ENCODE measurements around the gene TBC1D16. TPM values are rescaled to one million over a fixed set of nuclear protein-coding genes. Genes with fewer than 3 reads are reported as not detected.
A peak's percentile ranks its signal among the peaks of the same experiment; 100 is the strongest.
"Not testable (repeated sequence)": the region's sequence is repeated elsewhere in the genome, so short reads cannot be mapped to it uniquely, and the experiment has no call there.

TBC1D16 gene
- total and polyA plus RNA-seq, 10 of the 15 experiments (the other 5 are each of a cell fraction or from before 2014, with no cell fraction given) = 0.01 to 0.13 (median 0.06) TPM; not detected in 3

- Histone ChIP-seq H3K79me2 (ENCODE audit: control insufficient read depth, insufficient read depth, low read length) (no peaks in the 10 kb centered on the region), H2AFZ (ENCODE audit: control insufficient read depth, low read depth, low read length) (no peak overlapping the region), H3K27ac (ENCODE audit: control insufficient read depth, insufficient read depth) (no peak overlapping the region), H4K20me1 (ENCODE audit: control insufficient read depth, insufficient read depth) (no peaks in the 10 kb centered on the region), H3K4me2 (ENCODE audit: control insufficient read depth, insufficient read depth) (no peak overlapping the region), H3K27me3 (replicated peaks in 1 of 2; ENCODE audit: control insufficient read depth in 2 of 2, insufficient read depth in 2 of 2, low read length in 1 of 2) (no peaks in the 10 kb centered on the region; a peak in 1 of 4 replicates), H3K9ac (ENCODE audit: control insufficient read depth, insufficient read depth, low read length) (no peak overlapping the region), H3K36me3 (ENCODE audit: control insufficient read depth in 2 of 2, insufficient read depth in 2 of 2, low read length in 1 of 2) (no peaks in the 10 kb centered on the region), H3K4me1 (ENCODE audit: control insufficient read depth, insufficient read depth, low read length) (no peaks in the 10 kb centered on the region), H3K9me3 (replicated peaks; ENCODE audit: control insufficient read depth, insufficient read depth, low read length) (no peaks in the 10 kb centered on the region; the same call in 2 of the 3 replicates), H3K4me3 (no peak overlapping the region)
- DNase-seq (ENCODE audit: low read depth, low spot score) = no peak
- ChIA-PET RAD21 (ENCODE audit: unreplicated experiment) (no interaction called here), SMC1A (ENCODE audit: uncharacterized antibody, unreplicated experiment) (no interaction called here), CTCF (no interaction called here), POLR2A (interaction anchor here (0.5 to 0.8 kb wide), 2 partner anchors 13 to 162 kb away, joined by 3 to 4 read pairs; no protein-coding TSS in a partner anchor)
- no peak for FAIRE-seq
- no peak for TF ChIP-seq HDGF (IDR thresholded peaks at IDR 0.05)
- no peak for TF ChIP-seq EP300 (IDR thresholded peaks at IDR 0.05; ENCODE audit: borderline replicate concordance in 1 of 2, control insufficient read depth in 1 of 2, low read depth in 2 of 2, low read length in 2 of 2)
- no peak for TF ChIP-seq POLR2AphosphoS5 (IDR thresholded peaks at IDR 0.05; ENCODE audit: low read length)
- TF ChIP-seq GATAD2B (conservative IDR thresholded peaks at IDR 0.05; ENCODE audit: low read depth) = no peak
- no peak for TF ChIP-seq SMARCA5 (IDR thresholded peaks at IDR 0.05)
- TF ChIP-seq CREB1 (IDR thresholded peaks at IDR 0.05; ENCODE audit: low read depth) = no peak
- TF ChIP-seq BCL3 (IDR thresholded peaks at IDR 0.05; ENCODE audit: borderline replicate concordance, insufficient read depth, low read depth, low read length, poor library complexity, severe bottlenecking) = no peak
- TF ChIP-seq ASH2L (IDR thresholded peaks at IDR 0.05; ENCODE audit: borderline replicate concordance, low read depth) = no peak
- TF ChIP-seq NFXL1 (IDR thresholded peaks at IDR 0.05; ENCODE audit: borderline replicate concordance) = no peak
- TF ChIP-seq, protein P1, sequence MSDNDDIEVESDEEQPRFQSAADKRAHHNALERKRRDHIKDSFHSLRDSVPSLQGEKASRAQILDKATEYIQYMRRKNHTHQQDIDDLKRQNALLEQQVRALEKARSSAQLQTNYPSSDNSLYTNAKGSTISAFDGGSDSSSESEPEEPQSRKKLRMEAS (IDR thresholded peaks at IDR 0.05; ENCODE audit: low read depth, low read length) = no peak
- TF ChIP-seq BMI1 (IDR thresholded peaks at IDR 0.05; ENCODE audit: borderline replicate concordance) = no peak
- TF ChIP-seq POLR2A (IDR thresholded peaks at IDR 0.05; ENCODE audit: low read depth, low read length) = no peak
- TF ChIP-seq FOXK2 (IDR thresholded peaks at IDR 0.05) = no peak
- TF ChIP-seq TCF12 (IDR thresholded peaks at IDR 0.05; ENCODE audit: low read depth, low read length) = no peak
- no peak for TF ChIP-seq RAD51 (IDR thresholded peaks at IDR 0.05)
- no peak for TF ChIP-seq NRF1 (conservative IDR thresholded peaks at IDR 0.05; ENCODE audit: low read depth, low read length)
- TF ChIP-seq JUND (IDR thresholded peaks at IDR 0.05; ENCODE audit: low read depth, low read length) = no peak
- no TSS peak for BruUV-seq (replicated peaks)
- in situ Hi-C loops (cut with MboI) (no loop called here), intact Hi-C loops (cut with micrococcal nuclease; ENCODE audit: unreplicated experiment) (no loop called here)
- 34% methylated on average over 12 of the region's 12 CpGs for whole genome bisulfite sequencing (ENCODE audit: insufficient coverage, insufficient replicate concordance, low lambda C conversion rate, missing lambda C conversion rate)
- ATAC-seq = peak; percentile 56; the same call in 1 of the 3 replicates
These were observed 138.2 kb downstream of the TBC1D16 start for GRCh38 chr17:79897243-79898063.

DNA sequence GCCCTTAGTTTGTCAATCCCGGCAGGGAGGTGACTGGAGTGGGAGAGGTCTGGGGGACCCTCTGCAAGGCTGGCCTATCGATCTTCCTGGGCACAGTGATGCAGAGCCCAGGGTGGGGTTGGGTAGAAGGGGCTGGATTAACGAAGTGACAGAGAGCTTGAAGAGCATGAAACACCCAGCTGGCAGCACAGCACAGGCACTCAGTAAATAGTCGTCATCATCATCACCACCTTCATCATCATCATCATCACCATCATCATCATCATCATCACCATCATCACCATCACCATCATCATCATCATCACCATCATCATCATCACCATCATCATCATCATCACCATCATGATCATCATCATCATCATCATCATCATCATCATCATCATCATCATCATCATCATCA lies 142.2 kb downstream of the TBC1D16 start:
- H3K4me1 ChIP-seq (ENCODE audit: control insufficient read depth, insufficient read depth, low read length); intact Hi-C loops (cut with micrococcal nuclease; ENCODE audit: unreplicated experiment); SMC1A ChIA-PET (ENCODE audit: uncharacterized antibody, unreplicated experiment); H3K27me3 ChIP-seq (replicated peaks in 1 of 2; ENCODE audit: control insufficient read depth in 2 of 2, insufficient read depth in 2 of 2, low read length in 1 of 2); H3K79me2 ChIP-seq (ENCODE audit: control insufficient read depth, insufficient read depth, low read length); H3K9ac ChIP-seq (ENCODE audit: control insufficient read depth, insufficient read depth, low read length); H3K4me2 ChIP-seq (ENCODE audit: control insufficient read depth, insufficient read depth); H3K36me3 ChIP-seq (ENCODE audit: control insufficient read depth in 2 of 2, insufficient read depth in 2 of 2, low read length in 1 of 2); H3K9me3 ChIP-seq (replicated peaks; ENCODE audit: control insufficient read depth, insufficient read depth, low read length); H4K20me1 ChIP-seq (ENCODE audit: control insufficient read depth, insufficient read depth); in situ Hi-C loops (cut with MboI); ATAC-seq; H3K4me3 ChIP-seq; BruUV-seq (replicated peaks); FAIRE-seq; RAD21 ChIA-PET (ENCODE audit: unreplicated experiment); H2AFZ ChIP-seq (ENCODE audit: control insufficient read depth, low read depth, low read length); POLR2A ChIA-PET; DNase-seq (ENCODE audit: low read depth, low spot score); H3K27ac ChIP-seq (ENCODE audit: control insufficient read depth, insufficient read depth): not testable (repeated sequence)
- 35% methylated on average over 4 of the region's 4 CpGs for WGBS (ENCODE audit: insufficient coverage, insufficient replicate concordance, low lambda C conversion rate, missing lambda C conversion rate)
- CTCF ChIA-PET = interaction anchor here (1.0 kb wide), 1 partner anchor 82 kb away, joined by 3 read pairs; no protein-coding TSS in a partner anchor

All from GM12878 (cell line).